ENCODE data around the gene CKAP5. TPM values are rescaled to one million over a fixed set of nuclear protein-coding genes. Genes with fewer than 3 reads are reported as not detected.
"Not testable (repeated sequence)": the region's sequence is repeated elsewhere in the genome, so short reads cannot be mapped to it uniquely, and the experiment has no call there.

The CKAP5 gene
- total RNA-seq, 1 donor from 2014 or later, result 94.3 TPM

- no peak for DNase-seq (ENCODE audit: low spot score)
- H3K4me1 Mint-ChIP-seq (ENCODE audit: low read depth), result peaks cover 35% of the 10 kb centered on the region
- no peaks in the 10 kb centered on the region for H3K9me3 Mint-ChIP-seq (ENCODE audit: low read depth)
- H3K36me3 Mint-ChIP-seq (ENCODE audit: low read depth), result no peaks in the 10 kb centered on the region
- no peak overlapping the region for H3K4me3 Mint-ChIP-seq (ENCODE audit: unreplicated experiment)
- TF ChIP-seq CTCF (IDR thresholded peaks at IDR 0.05), result no peak
- H3K27me3 Mint-ChIP-seq (ENCODE audit: low read depth), result no peaks in the 10 kb centered on the region
- no peak overlapping the region for H3K27ac Mint-ChIP-seq (ENCODE audit: unreplicated experiment)
Observed at GRCh38 chr11:46719543-46720218, 126.4 kb downstream of the CKAP5 start.

GRCh38 chr11:46719048-46719542 is 127.0 kb downstream of the CKAP5 start, which contains the start of gene F2:
Gene F2, plus strand, starts transcription at chr11:46719213. Its CDS starts 23 bp downstream, at chr11:46719236.
- DNase-seq (ENCODE audit: low spot score), result no peak
- no peaks in the 10 kb centered on the region for H3K27me3 Mint-ChIP-seq (ENCODE audit: low read depth)
- no peak within 1 kb of the TSS for H3K27ac Mint-ChIP-seq (ENCODE audit: unreplicated experiment)
- TF ChIP-seq CTCF (IDR thresholded peaks at IDR 0.05), result no peak
- peaks cover 38% of the 10 kb centered on the region for H3K4me1 Mint-ChIP-seq (ENCODE audit: low read depth)
- no peaks in the 10 kb centered on the region for H3K9me3 Mint-ChIP-seq (ENCODE audit: low read depth)
- H3K36me3 Mint-ChIP-seq (ENCODE audit: low read depth), result no peaks in the 10 kb centered on the region
- H3K4me3 Mint-ChIP-seq (ENCODE audit: unreplicated experiment), result no peak within 1 kb of the TSS

- peaks cover 37% of the 10 kb centered on the region for H3K4me1 Mint-ChIP-seq (ENCODE audit: low read depth)
- no peaks in the 10 kb centered on the region for H3K36me3 Mint-ChIP-seq (ENCODE audit: low read depth)
- TF ChIP-seq CTCF (IDR thresholded peaks at IDR 0.05), result no peak
- no peak overlapping the region for H3K27ac Mint-ChIP-seq (ENCODE audit: unreplicated experiment)
- no peaks in the 10 kb centered on the region for H3K27me3 Mint-ChIP-seq (ENCODE audit: low read depth)
- no peak overlapping the region for H3K4me3 Mint-ChIP-seq (ENCODE audit: unreplicated experiment)
- no peaks in the 10 kb centered on the region for H3K9me3 Mint-ChIP-seq (ENCODE audit: low read depth)
- DNase-seq (ENCODE audit: low spot score), result no peak
Observed at GRCh38 chr11:46718155-46719019, 127.7 kb downstream of the CKAP5 start.

GRCh38 chr11:46717825-46718154 is 128.3 kb downstream of the CKAP5 start:
- not testable (repeated sequence) for H3K27me3 Mint-ChIP-seq (ENCODE audit: low read depth); H3K9me3 Mint-ChIP-seq (ENCODE audit: low read depth); DNase-seq (ENCODE audit: low spot score); H3K27ac Mint-ChIP-seq (ENCODE audit: unreplicated experiment); H3K4me3 Mint-ChIP-seq (ENCODE audit: unreplicated experiment); H3K36me3 Mint-ChIP-seq (ENCODE audit: low read depth)
- H3K4me1 Mint-ChIP-seq (ENCODE audit: low read depth), result peaks cover 38% of the 10 kb centered on the region

- Mint-ChIP-seq H3K27ac (ENCODE audit: unreplicated experiment) (peak overlapping the region; percentile 73), H3K4me1 (ENCODE audit: low read depth) (peaks cover 53% of the 10 kb centered on the region), H3K4me3 (ENCODE audit: unreplicated experiment) (no peak overlapping the region), H3K27me3 (ENCODE audit: low read depth) (no peaks in the 10 kb centered on the region), H3K36me3 (ENCODE audit: low read depth) (no peaks in the 10 kb centered on the region), H3K9me3 (ENCODE audit: low read depth) (no peaks in the 10 kb centered on the region)
- DNase-seq (ENCODE audit: low spot score), result no peak
- no peak for TF ChIP-seq CTCF (IDR thresholded peaks at IDR 0.05)
Observed at GRCh38 chr11:46712874-46713576, 133.1 kb downstream of the CKAP5 start.
